NCI-H1694 (cell line): ENCODE results near the gene FRMD3.

Experiments used
- DNase-seq: peaks from one replicate; lab custom pipeline; 2025; lab: John Stamatoyannopoulos, UW

FRMD3 gene

DNA sequence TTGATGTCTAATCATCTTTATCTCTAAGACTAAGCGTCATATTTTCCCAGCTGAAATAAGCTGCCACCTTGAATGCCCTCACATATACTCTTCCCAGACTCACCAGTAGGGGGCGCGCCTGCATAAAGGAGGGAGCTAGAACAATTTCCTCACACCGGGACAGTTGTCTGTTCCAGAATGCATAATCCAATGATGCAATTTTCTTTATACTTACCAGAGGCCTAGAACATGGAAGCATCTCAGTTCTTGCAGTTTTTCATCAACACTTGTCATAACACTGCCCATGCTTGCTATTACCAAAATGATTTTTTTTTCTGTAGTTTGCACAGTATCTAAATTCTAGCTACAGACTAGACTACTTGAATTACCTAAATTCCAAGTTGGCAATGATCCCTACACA, 203.9 kb downstream of the FRMD3 start:
- DNase-seq, result peak; percentile 84

DNA sequence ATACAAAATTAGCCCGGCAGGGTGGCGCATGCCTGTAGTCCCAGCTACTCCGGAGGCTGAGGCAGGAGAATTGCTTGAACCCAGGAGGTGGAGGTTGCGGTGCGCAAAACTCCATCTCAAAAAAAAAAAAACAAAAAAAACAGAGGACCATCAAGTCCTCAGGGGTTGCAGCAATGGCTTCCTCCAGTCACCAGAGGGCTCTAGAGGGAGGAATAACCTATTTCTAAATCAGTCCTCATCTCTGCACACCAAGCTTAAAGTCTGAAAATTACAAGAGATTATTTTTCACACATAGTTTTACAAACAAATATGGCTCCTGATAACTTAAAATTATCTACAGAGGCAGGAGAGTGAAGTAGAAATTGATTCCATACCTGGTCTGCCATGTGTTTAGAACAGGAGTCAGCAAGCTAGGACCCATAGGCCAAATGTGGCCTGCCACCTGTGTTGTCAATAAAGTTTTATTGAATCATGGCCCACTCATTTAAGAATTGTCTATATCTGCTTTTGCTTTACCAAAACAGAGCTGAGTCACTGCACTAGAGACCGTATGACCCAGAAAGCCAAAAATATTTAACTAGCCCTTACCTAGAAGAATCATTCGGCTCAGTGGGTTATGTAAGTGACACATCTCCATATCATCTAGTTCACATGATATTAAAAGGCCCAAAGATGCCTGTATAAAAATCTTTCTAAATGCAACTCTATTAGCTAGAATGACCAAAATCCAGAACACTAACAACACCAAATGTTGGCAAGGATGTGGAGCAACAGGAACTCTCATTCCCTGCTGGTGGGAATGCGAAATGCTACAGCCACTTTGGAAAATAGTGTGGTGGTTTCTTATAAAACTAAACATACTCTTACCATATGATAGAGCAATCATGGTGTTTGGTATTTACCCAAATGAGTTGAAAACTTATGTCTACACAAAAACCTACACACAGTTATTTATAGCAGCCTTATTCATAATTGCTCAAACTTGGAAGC, 207.7 kb downstream of the FRMD3 start:
- DNase-seq, result no peak

DNA sequence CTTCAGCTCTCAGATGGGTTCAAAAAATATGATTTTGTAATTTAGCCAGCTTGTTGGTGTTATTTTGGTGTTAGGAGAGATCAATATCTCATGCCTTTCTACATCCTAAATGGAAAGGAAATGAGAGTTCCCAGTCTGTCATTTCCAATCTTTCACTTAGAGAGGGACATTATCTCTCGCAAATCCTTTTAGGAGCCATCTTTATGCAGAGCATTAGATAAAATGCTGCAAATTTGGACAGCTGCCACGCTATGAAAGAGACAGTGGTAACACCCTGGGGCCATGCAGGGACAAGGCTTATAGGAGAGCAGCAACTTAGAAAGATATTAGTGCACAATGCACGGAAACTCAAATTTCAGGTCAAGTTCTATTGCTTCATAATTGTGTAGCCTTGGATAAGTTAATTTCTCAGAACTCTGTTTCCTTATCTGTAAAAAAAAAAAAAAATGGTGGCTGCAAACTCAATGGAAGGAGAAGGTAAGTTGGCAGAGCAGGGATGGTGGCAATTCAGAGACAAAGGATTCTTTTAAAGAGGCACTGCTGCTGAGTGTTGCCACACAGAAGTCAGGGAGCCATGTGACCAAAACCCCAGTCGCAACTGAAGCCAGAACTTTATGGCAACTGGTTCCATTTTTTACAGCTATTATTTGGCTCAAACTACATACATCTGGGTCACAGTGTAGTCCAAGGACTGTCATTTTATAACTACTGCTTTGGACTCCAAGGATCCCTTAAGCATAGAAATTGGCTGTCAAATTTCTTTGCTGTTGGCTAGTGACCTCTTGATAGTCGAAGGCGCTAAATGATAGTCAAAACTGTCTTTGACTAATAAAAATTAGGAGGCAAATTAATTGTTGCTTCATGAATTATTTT, 210.2 kb downstream of the FRMD3 start:
- DNase-seq, result no peak

DNA sequence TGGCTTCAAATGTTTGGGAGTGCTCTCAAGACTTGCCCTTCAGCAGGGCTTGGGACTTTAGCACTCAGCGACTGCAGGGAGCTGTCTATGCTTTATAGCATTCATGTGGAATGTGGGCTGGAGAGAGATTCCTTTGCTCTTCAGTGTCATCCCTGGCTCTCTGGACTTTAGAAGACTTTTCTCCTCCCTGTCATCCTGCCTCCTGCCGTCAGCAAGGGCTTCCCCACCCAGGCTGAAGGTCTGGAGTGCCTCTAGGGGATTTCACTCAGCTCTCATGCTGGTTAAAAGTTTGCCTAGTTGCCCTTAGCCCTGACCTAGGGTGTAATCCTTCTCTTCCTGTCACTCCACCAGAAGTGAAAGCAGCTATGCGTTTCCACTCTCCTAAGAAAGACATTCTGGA, 210.9 kb downstream of the FRMD3 start:
- no peak for DNase-seq

DNA sequence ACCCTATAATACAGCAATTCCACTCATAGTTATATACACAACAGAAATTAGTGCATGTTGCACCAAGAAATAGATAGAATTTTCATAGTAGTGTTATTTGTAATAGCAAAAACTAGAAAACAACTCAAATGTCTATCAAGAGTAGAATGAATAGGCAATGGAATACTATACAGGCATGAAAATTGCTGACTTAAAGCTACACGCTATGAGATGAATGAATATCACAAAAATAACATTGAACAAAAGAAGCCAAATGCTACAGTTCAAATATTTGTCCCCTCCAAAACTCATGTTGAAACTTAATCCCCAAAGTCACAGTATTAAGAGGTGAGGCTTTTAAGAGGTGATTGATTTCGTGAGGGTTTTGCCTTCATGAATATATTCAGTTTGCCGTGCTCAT, 215.1 kb downstream of the FRMD3 start:
- DNase-seq, result no peak

DNA sequence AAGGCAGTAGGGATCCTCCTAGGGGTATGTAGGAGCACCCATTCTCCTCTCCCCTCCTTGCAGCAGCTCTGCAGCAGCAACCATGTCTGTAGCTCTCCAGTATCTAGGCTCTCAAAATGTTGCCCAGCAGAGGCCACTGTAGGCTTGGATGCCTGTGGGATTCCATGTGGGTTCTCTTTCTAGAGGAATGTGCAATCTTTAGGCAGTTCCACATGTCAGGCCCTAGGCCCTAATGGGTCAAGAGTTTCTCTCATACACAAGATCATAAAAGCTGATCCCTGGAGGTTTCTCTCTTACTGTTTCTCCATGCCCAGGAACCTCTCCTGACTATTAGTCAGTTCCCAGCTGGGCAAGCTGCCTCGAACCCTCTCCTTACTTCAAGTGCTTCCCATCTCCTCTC, 215.8 kb downstream of the FRMD3 start:
- no peak for DNase-seq

DNA sequence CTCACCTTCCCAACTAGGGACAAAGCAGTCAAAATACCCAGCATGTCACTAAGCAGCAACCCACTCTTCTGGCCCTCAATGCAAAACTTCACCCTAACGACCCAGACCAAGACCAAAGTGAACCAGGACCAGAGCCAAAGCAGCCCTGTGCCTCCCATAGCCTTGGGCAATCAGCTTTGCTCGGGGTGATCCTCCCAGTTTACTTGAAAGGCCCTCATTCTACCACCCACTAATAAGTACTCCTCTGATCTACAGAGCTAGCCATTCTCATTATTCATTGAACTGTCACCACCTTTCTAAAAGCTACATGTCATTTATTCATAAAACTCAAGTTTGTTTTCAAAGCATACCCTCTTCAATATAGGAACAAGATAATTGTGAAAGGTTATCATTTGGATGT, 221.0 kb downstream of the FRMD3 start:
- DNase-seq, result no peak

DNA sequence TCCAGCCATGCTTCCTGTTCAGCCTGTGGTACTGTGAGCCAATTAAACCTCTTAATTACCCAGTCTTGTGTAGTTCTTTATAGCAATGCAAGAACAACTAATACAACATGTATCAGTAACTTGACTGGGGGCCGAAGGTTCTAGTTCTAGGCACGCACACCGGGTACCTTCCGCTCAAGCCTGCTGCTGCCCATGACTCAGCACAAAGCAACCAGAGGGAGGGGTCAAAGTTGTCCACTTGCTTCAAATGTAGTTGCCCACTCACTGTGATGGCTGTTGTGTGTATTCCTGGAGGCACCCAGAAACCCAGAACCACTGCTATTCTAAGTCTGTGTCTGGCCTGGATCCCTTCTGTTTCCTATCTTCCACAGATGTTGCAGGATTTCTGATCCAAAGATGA, 222.6 kb downstream of the FRMD3 start:
- DNase-seq, result no peak

DNA sequence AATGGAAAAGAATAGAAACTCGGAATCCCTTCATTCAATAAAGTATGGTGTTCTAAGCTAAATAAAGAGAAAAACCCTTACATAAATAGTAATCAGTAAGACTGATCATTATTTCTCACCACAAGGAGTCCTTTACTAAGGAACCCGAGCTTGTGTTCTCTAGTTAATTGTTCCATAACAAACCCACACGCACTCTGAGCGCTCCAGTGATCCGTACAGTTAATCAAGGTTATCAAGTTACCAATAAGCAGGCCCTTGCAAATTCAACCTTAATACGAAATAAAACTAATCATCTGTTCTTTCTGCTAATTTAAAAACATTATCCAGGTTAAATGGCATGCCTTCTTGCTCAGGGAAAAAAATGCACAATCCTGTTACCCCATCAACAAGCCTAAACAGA, 224.4 kb downstream of the FRMD3 start:
- no peak for DNase-seq

DNA sequence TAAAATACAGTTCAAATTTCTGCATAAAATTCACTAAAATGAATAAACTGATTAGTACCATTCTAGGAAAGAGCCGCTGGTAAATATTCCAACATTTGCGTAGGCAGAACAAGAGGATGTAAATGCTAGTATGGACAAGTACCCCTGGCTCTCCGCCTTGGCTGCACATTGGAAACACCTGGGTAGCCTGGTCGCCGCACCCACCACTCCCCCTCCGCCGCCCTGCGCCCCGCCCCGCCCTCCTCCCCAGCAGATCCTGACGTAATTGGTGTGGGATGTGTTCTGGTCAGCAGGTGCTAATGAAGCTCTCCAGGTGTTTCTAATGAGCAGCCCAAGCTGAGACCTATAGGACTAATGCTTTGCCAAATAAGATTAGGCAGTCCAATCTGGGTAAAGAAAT, 225.7 kb downstream of the FRMD3 start:
- DNase-seq, result no peak

DNA sequence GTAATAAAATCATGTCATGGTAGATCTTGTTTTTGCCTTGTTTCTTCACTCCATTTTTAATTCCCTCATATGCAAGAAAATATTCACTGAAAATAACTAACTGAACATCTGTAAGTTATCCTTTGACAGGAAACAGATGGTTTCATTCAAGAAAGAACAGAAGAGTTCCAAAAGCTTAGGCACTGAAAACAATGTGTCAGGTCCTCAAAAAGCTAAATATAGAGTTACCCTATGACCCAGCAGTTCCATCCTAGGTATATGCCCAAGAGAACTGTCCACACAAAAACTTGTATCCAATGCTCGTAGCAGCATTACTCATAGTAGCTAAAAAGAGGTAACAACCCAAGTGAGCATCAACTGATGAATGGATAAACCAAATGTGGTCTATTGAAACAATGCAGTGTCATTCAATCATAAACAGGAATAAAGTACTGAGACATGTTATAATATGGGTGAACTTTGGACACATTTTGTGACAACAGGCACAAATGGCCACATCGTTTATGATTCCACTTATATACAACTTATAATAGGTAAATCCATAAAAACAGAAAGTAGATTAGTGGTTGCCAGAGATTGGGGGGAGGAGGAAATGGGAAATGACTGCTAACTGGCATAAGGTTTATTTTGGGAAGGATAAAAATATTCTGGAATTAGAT, 231.0 kb downstream of the FRMD3 start:
- no peak for DNase-seq

DNA sequence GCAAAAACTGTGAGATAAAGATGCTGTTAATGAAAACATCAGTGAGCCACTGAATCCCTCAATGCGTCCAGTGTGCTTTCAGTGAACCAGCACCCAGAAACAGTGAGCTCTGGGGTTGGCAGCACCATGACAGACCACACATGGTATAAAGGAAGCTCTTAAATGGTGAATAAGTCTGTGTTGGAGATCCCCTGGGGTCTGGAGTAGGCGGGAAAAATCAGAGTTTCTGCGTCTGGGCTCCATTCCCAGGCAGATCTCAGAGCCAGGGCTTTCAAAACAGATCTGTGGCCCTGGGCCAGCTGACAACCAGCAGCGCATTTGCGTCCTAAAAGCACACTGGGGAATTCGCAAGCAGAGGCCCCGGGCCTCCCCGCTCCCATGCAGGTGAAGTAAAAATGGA, 233.5 kb downstream of the FRMD3 start:
- peak; percentile 90 for DNase-seq

DNA sequence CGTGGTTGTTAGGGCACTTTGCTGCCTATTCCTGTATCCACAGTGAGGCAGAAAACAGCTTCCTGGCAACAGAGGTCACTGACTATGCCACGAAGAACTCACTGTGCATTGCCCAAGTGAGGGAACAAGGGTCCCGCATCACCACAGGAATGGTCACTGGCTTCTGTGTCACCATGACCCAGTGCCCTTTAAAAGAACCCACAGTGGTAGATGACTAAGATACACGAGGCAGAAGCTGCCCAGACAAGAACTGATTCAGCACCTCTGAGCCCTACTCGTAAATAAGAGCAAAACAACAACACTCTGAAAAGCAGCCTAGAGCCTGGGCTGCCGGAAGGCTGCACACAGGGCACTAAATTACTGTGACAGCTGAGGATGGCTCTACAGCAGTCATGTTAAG, 238.6 kb downstream of the FRMD3 start:
- DNase-seq, result no peak

DNA sequence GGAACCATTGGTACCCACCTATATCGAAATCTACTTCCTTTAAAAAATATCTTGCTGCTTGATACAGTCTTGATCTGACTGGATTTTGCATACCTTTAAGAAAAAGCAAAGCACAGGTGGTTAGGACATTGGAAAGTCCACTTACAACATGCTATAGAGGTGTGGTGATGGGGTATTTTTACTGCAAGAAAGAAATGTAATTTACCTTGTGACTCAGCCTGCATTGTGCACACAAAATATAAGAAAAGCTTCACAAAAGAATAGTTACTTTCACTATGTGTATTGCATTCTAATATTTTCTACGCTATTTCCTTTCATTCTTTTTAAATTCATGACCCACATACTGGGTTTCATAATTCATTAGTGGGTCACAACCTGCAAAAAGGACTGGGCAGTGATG, 239.1 kb downstream of the FRMD3 start:
- DNase-seq, result no peak

DNA sequence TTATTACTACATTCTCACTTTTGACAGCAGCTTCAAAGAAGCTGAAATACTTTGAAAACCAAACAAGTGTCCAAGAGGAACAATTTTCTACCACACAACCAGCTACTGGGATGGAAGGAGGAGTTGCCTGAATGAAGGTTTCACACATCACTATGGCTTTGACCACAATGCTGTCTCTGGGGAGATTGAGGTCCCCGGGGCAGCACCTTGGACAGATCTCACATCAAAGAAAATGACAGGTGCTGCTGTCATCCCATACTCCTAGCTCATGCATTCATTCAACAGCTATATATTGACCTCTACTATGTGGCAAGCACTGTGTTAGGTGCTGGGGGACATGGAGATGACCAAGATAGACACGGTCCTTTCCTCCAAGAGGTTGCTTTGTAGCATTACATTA, 242.1 kb downstream of the FRMD3 start:
- DNase-seq, result no peak

DNA sequence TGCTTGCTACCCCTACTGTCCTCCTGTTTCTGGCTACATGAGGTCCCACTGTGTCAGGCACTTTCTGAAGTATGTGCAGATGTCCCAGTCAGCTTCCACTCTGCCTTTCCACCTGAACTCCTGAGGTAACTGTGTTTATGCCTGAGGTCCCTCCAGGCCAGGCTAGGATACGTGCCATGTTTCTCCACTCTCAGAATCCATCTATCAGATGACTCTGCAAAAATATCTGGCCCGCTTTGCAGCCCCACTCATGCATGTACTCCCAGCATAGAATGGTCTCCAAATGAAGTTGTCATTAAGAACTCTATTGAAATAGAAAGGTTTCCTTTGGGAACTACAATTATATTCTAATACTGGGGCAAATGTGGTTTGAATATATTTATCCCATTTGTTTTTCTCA, 243.4 kb downstream of the FRMD3 start:
- no peak for DNase-seq

DNA sequence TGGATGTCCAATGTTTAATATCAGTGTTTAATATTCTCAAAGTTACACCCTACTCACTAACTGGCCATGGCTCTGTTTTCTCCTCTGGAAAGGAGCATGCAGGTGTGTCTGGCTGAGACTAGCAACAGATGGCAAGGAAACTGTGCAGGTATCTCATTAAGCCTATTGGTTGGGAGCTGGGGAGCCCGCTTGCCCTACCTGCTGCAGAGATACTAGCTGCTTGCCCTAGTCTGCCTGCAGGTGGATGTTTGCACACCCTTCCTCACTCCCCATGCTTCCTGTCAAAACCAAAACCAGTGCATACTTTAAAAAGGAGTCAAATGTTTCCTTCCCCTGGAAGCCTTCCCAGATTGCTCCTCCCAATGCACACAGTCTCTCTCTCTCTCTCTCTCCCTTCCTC, 247.0 kb downstream of the FRMD3 start:
- DNase-seq, result no peak

DNA sequence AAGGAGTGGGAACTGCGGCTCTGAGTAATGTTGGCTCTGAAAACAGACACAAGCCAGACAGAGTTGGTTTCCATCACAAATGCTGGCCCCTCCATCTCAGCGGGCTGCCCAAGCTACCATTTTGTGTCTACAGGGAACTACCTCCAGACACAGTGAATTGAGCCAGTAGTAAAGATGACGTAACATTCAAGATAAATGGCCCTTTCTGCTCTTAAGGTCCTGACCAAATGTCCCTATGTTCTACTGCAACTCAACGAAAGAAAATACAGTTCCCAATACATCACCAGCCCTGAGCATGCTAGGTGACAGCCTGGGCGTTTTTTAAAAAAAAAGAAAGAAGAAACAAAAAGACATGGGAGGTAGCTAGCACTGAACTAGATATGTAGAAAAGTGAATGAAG, 247.5 kb downstream of the FRMD3 start:
- DNase-seq, result no peak

DNA sequence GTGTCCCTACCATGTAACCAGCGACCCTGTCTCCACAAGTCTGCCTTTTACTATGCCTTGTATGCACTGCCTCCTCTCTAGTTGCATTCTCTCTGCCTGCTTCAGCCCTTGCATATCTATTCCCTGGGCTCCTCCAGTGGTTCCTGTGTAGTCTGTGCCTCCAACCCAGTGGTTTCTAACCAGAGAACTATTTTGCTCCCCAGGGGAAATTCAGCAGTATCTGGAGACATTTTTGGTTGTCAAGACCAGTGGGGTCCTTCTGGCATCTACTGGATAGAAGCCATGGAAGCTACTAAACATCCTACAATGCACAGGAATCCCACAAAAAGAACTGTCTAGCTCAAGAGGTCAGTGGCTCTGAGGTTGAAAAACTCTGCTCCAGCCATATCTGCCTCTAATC, 251.2 kb downstream of the FRMD3 start:
- DNase-seq, result no peak

DNA sequence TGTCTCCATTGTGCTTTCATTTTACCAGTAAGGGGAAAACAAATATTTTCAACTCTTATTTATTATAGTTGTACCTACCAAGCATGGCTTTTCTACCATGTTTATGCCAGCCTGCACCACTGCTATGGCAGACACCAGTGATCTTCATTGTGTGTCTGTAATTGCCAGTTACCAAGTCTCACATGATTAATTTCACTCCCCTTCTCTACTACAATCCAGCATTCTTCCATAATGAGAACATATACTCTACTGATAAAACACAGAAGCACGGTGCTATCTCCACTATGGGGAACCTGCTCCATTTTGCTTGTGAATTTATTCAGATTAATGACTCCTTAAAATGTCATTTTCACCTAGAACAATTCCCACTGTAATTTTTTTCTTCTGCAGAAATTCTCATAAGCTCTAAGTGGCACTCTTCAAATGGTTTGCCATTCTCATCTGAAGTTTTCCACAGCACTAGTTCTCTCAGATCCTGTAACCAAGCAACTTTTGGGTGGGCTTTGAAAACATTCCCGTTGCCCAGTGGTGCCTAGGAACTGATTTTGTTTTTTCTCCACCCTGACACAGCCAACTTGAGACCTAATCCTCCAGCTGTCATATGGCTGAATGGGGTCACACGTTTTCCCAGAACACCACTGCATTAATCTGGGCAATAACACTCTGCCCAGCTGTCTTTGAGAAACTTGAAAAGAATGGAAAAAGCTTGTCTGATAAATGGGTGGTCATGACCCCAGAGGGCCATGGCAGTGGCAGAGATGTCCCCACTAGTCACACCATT, 252.6 kb downstream of the FRMD3 start:
- DNase-seq, result no peak

DNA sequence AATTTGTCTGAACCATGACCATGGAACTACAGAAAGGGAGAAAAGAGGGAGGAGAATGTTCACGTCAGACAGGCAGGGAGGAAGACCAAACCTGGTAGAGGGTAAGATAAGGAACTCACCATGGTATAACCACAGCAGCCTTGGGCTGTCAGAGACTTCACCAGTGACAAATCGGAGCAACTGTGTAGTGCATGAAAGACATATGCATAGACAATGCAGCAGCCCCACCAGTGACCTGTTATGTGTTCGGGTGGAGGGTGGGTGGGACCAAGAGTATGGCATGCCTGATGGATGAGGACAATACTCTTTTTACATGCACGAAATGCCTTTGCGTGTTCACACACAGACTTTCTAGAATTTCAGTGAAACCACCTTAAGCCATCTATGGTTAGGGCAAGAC, 253.5 kb downstream of the FRMD3 start:
- no peak for DNase-seq

DNA sequence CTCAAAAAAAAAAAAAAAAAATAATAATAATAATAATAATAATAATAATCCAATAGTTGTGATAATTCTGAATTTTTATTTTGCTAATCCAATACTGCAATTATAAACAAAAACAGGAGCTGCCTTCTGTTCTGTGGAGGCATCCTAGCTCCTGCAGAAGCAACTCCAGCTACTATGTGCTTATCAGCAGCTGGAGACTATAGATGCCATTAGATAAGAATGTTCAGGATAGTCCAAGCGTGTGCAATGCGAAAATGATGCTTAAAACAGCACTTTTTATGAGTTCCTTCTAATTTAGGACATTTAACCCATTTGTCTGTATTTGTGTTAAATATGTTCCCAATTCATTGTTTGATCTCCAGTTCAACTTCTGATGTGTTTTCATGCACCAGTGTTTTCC, 254.7 kb downstream of the FRMD3 start:
- DNase-seq, result no peak
